ENCODE data around the gene NOP9.

Gene NOP9

GRCh38 chr14:24260026-24260779, 39.4 kb upstream of the NOP9 start:
- TF ChIP-seq TCF12 (IDR thresholded peaks at IDR 0.05; ENCODE audit: low read depth) = no peak
- TF ChIP-seq ZBTB7A (IDR thresholded peaks at IDR 0.05; ENCODE audit: low read depth) = no peak
- no peak for TF ChIP-seq YY1 (IDR thresholded peaks at IDR 0.05; ENCODE audit: low read depth)
- TF ChIP-seq USF1 (IDR thresholded peaks at IDR 0.05) = no peak
- no peak for TF ChIP-seq EGR1 (IDR thresholded peaks at IDR 0.05)
- TF ChIP-seq MAX (IDR thresholded peaks at IDR 0.05) = no peak
- TF ChIP-seq CEBPB (IDR thresholded peaks at IDR 0.05) = no peak
- no peak for TF ChIP-seq RAD21 (IDR thresholded peaks at IDR 0.05; ENCODE audit: low read depth)
- TF ChIP-seq TAF1 (IDR thresholded peaks at IDR 0.05; ENCODE audit: low read depth) = no peak
- no peak for TF ChIP-seq NFIC (IDR thresholded peaks at IDR 0.05)
- TF ChIP-seq EP300 (IDR thresholded peaks at IDR 0.05; ENCODE audit: borderline replicate concordance) = no peak

GRCh38 chr14:24260780-24261157, 38.9 kb upstream of the NOP9 start:
- TF ChIP-seq CREB1 (IDR thresholded peaks at IDR 0.05; ENCODE audit: low read depth) = no peak
- no peak for TF ChIP-seq TEAD4 (IDR thresholded peaks at IDR 0.05)
- TF ChIP-seq CEBPB (IDR thresholded peaks at IDR 0.05) = no peak
- no peak for TF ChIP-seq TCF12 (IDR thresholded peaks at IDR 0.05; ENCODE audit: low read depth)
- no peak for TF ChIP-seq FOXM1 (IDR thresholded peaks at IDR 0.05; ENCODE audit: borderline replicate concordance, low read depth)
- no peak for TF ChIP-seq EP300 (IDR thresholded peaks at IDR 0.05; ENCODE audit: borderline replicate concordance)
- no peak for TF ChIP-seq USF1 (IDR thresholded peaks at IDR 0.05)
- TF ChIP-seq RAD21 (IDR thresholded peaks at IDR 0.05; ENCODE audit: low read depth) = no peak
- TF ChIP-seq MAX (IDR thresholded peaks at IDR 0.05) = no peak
- no peak for TF ChIP-seq REST (IDR thresholded peaks at IDR 0.05; ENCODE audit: low read depth)
- no peak for TF ChIP-seq EGR1 (IDR thresholded peaks at IDR 0.05)
- TF ChIP-seq NFIC (IDR thresholded peaks at IDR 0.05) = no peak

- TF ChIP-seq FOXM1 (IDR thresholded peaks at IDR 0.05; ENCODE audit: borderline replicate concordance, low read depth) = no peak
- no peak for TF ChIP-seq TAF1 (IDR thresholded peaks at IDR 0.05; ENCODE audit: low read depth)
- no peak for TF ChIP-seq TCF12 (IDR thresholded peaks at IDR 0.05; ENCODE audit: low read depth)
- TF ChIP-seq YY1 (IDR thresholded peaks at IDR 0.05; ENCODE audit: low read depth) = no peak
- no peak for TF ChIP-seq EP300 (IDR thresholded peaks at IDR 0.05; ENCODE audit: borderline replicate concordance)
- no peak for TF ChIP-seq ZBTB7A (IDR thresholded peaks at IDR 0.05; ENCODE audit: low read depth)
- no peak for TF ChIP-seq CREB1 (IDR thresholded peaks at IDR 0.05; ENCODE audit: low read depth)
- TF ChIP-seq EGR1 (IDR thresholded peaks at IDR 0.05) = no peak
- no peak for TF ChIP-seq REST (IDR thresholded peaks at IDR 0.05; ENCODE audit: low read depth)
- TF ChIP-seq TEAD4 (IDR thresholded peaks at IDR 0.05) = no peak
- no peak for TF ChIP-seq RAD21 (IDR thresholded peaks at IDR 0.05; ENCODE audit: low read depth)
- no peak for TF ChIP-seq NFIC (IDR thresholded peaks at IDR 0.05)
- no peak for TF ChIP-seq MAX (IDR thresholded peaks at IDR 0.05)
- TF ChIP-seq CEBPB (IDR thresholded peaks at IDR 0.05) = no peak
- TF ChIP-seq USF1 (IDR thresholded peaks at IDR 0.05) = no peak
Measured at GRCh38 chr14:24261256-24261968, 38.2 kb upstream of the NOP9 start.

GRCh38 chr14:24261969-24262327, 37.7 kb upstream of the NOP9 start:
- no peak for TF ChIP-seq EGR1 (IDR thresholded peaks at IDR 0.05)
- no peak for TF ChIP-seq FOXM1 (IDR thresholded peaks at IDR 0.05; ENCODE audit: borderline replicate concordance, low read depth)
